Astrocyte (in vitro differentiated cells and primary cell): Measurements from ENCODE around the gene L3MBTL2. TPM values are rescaled to one million over a fixed set of nuclear protein-coding genes. Genes with fewer than 3 reads are reported as not detected.

ENCODE experiments used
- DNase-seq: peaks from one replicate; pipeline ENCODE4 v3.0.0-alpha.2; 2010; ENCODE audit warnings: low read depth
- FAIRE-seq: peaks from 2 replicates; lab custom pipeline; 2011; peaks lifted over from hg19 to GRCh38; lab: Jason Lieb, UNC
- H2AFZ ChIP-seq: 2 replicates; pipeline ENCODE4 v1.6.0; 2012; ENCODE audit warnings: low read depth, low read length, inconsistent platforms
- H3K27ac ChIP-seq: 2 replicates; pipeline ENCODE4 v1.5.1; 2011; ENCODE audit warnings: low read depth, low read length, inconsistent platforms
- H3K27me3 ChIP-seq: 2 replicates; pipeline ENCODE4 v1.6.0; 2011; ENCODE audit warnings: low read length, inconsistent platforms; ENCODE audit not compliant: insufficient read depth
- H3K36me3 ChIP-seq: 2 replicates; pipeline ENCODE4 v1.5.1; 2011; ENCODE audit warnings: low read length, inconsistent platforms; ENCODE audit not compliant: insufficient read depth
- H3K4me1 ChIP-seq: 2 replicates; pipeline ENCODE4 v1.5.1; 2011; ENCODE audit warnings: low read length, inconsistent platforms; ENCODE audit not compliant: insufficient read depth
- H3K4me2 ChIP-seq: 2 replicates; pipeline ENCODE4 v1.6.0; 2012; ENCODE audit warnings: low read length, inconsistent platforms
- H3K4me3 ChIP-seq: 2 replicates; pipeline ENCODE4 v1.5.1; 2011; ENCODE audit warnings: low read depth, mild to moderate bottlenecking, low read length, inconsistent platforms; ENCODE audit not compliant: insufficient read depth
- H3K79me2 ChIP-seq: 2 replicates; pipeline ENCODE4 v1.6.0; 2012; ENCODE audit warnings: mild to moderate bottlenecking, low read length, inconsistent platforms; ENCODE audit not compliant: insufficient read depth
- H3K9ac ChIP-seq: 2 replicates; pipeline ENCODE4 v1.6.0; 2012; ENCODE audit warnings: mild to moderate bottlenecking, low read length, inconsistent platforms
- H3K9me3 ChIP-seq: 2 replicates; pipeline ENCODE4 v1.5.1; 2012; ENCODE audit warnings: low read depth, mild to moderate bottlenecking, low read length, inconsistent platforms; ENCODE audit not compliant: insufficient read depth
- H4K20me1 ChIP-seq: 2 replicates; pipeline ENCODE4 v1.6.0; 2012; ENCODE audit warnings: low read length, inconsistent platforms; ENCODE audit not compliant: insufficient read depth
- H3K27ac Mint-ChIP-seq: one replicate; pipeline ENCODE4 v1.8.0; 2021; ENCODE audit warnings: mild to moderate bottlenecking, mixed read lengths; ENCODE audit not compliant: unreplicated experiment
- H3K27me3 Mint-ChIP-seq: one replicate; pipeline ENCODE4 v1.8.0; 2021; ENCODE audit warnings: low read depth, mixed read lengths; ENCODE audit not compliant: unreplicated experiment
- H3K36me3 Mint-ChIP-seq: one replicate; pipeline ENCODE4 v1.8.0; 2021; ENCODE audit warnings: low read depth, mixed read lengths; ENCODE audit not compliant: unreplicated experiment
- H3K4me1 Mint-ChIP-seq: one replicate; pipeline ENCODE4 v1.8.0; 2021; ENCODE audit warnings: low read depth, mixed read lengths; ENCODE audit not compliant: unreplicated experiment
- H3K4me3 Mint-ChIP-seq: one replicate; pipeline ENCODE4 v1.8.0; 2021; ENCODE audit warnings: mild to moderate bottlenecking, moderate library complexity, mixed read lengths; ENCODE audit not compliant: unreplicated experiment
- H3K9me3 Mint-ChIP-seq: one replicate; pipeline ENCODE4 v1.8.0; 2021; ENCODE audit warnings: mild to moderate bottlenecking, mixed read lengths; ENCODE audit not compliant: unreplicated experiment
- EZH2 ChIP-seq: IDR thresholded peaks from 2 replicates; pipeline ENCODE4 v1.6.1; 2012; ENCODE audit warnings: mild to moderate bottlenecking, low read length, inconsistent platforms; ENCODE audit not compliant: insufficient read depth
- total RNA-seq: library from RNA; stranded (reverse); gene quantifications from 2 replicates; pipeline ENCODE4 v1.2.1, GENCODE V29; 2021
- TF ChIP-seq, protein P1 (sequence below): IDR thresholded peaks from 2 replicates; pipeline ENCODE4 v1.5.1; 2011; ENCODE audit warnings: low read depth, mild to moderate bottlenecking, inconsistent platforms, low read length, moderate library complexity; ENCODE audit not compliant: insufficient read depth

Gene L3MBTL2
- total RNA-seq, 1 donor from 2014 or later: 20.6 TPM

DNA sequence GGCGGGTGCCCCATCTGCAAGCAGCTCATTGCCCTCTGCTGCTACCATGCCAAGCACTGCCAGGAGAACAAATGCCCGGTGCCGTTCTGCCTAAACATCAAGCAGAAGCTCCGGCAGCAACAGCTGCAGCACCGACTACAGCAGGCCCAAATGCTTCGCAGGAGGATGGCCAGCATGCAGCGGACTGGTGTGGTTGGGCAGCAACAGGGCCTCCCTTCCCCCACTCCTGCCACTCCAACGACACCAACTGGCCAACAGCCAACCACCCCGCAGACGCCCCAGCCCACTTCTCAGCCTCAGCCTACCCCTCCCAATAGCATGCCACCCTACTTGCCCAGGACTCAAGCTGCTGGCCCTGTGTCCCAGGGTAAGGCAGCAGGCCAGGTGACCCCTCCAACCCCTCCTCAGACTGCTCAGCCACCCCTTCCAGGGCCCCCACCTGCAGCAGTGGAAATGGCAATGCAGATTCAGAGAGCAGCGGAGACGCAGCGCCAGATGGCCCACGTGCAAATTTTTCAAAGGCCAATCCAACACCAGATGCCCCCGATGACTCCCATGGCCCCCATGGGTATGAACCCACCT is 28.0 kb upstream of the L3MBTL2 start:
- Histone ChIP-seq H2AFZ (no peak overlapping the region), H3K36me3 (peaks cover 70% of the 10 kb centered on the region), H3K9ac (no peak overlapping the region), H4K20me1 (peaks cover 51% of the 10 kb centered on the region), H3K4me3 (no peak overlapping the region), H3K4me2 (no peak overlapping the region), H3K9me3 (no peaks in the 10 kb centered on the region), H3K27me3 (no peaks in the 10 kb centered on the region), H3K79me2 (peaks cover 10% of the 10 kb centered on the region), H3K4me1 (peaks cover 6% of the 10 kb centered on the region), H3K27ac (no peak overlapping the region)
- H3K4me3 Mint-ChIP-seq: no peak overlapping the region
- H3K9me3 Mint-ChIP-seq: no peaks in the 10 kb centered on the region
- DNase-seq (no peak), FAIRE-seq (no peak)
- peaks cover 31% of the 10 kb centered on the region for H3K36me3 Mint-ChIP-seq
- H3K27ac Mint-ChIP-seq: no peak overlapping the region
- TF ChIP-seq EZH2: no peak
- TF ChIP-seq, protein P1, sequence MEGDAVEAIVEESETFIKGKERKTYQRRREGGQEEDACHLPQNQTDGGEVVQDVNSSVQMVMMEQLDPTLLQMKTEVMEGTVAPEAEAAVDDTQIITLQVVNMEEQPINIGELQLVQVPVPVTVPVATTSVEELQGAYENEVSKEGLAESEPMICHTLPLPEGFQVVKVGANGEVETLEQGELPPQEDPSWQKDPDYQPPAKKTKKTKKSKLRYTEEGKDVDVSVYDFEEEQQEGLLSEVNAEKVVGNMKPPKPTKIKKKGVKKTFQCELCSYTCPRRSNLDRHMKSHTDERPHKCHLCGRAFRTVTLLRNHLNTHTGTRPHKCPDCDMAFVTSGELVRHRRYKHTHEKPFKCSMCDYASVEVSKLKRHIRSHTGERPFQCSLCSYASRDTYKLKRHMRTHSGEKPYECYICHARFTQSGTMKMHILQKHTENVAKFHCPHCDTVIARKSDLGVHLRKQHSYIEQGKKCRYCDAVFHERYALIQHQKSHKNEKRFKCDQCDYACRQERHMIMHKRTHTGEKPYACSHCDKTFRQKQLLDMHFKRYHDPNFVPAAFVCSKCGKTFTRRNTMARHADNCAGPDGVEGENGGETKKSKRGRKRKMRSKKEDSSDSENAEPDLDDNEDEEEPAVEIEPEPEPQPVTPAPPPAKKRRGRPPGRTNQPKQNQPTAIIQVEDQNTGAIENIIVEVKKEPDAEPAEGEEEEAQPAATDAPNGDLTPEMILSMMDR: no peak
- H3K4me1 Mint-ChIP-seq: peaks cover 11% of the 10 kb centered on the region
- no peaks in the 10 kb centered on the region for H3K27me3 Mint-ChIP-seq

DNA sequence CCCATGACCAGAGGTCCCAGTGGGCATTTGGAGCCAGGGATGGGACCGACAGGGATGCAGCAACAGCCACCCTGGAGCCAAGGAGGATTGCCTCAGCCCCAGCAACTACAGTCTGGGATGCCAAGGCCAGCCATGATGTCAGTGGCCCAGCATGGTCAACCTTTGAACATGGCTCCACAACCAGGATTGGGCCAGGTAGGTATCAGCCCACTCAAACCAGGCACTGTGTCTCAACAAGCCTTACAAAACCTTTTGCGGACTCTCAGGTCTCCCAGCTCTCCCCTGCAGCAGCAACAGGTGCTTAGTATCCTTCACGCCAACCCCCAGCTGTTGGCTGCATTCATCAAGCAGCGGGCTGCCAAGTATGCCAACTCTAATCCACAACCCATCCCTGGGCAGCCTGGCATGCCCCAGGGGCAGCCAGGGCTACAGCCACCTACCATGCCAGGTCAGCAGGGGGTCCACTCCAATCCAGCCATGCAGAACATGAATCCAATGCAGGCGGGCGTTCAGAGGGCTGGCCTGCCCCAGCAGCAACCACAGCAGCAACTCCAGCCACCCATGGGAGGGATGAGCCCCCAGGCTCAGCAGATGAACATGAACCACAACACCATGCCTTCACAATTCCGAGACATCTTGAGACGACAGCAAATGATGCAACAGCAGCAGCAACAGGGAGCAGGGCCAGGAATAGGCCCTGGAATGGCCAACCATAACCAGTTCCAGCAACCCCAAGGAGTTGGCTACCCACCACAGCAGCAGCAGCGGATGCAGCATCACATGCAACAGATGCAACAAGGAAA is 27.3 kb upstream of the L3MBTL2 start:
- FAIRE-seq (no peak), DNase-seq (no peak)
- Histone ChIP-seq H3K4me1 (peaks cover 6% of the 10 kb centered on the region), H3K27ac (no peak overlapping the region), H3K79me2 (peaks cover 10% of the 10 kb centered on the region), H2AFZ (no peak overlapping the region), H3K4me2 (no peak overlapping the region), H3K36me3 (peaks cover 64% of the 10 kb centered on the region), H3K27me3 (no peaks in the 10 kb centered on the region), H3K9me3 (no peaks in the 10 kb centered on the region), H3K4me3 (no peak overlapping the region), H4K20me1 (peaks cover 49% of the 10 kb centered on the region), H3K9ac (no peak overlapping the region)
- Mint-ChIP-seq H3K36me3 (peaks cover 30% of the 10 kb centered on the region), H3K4me1 (peaks cover 13% of the 10 kb centered on the region), H3K9me3 (no peaks in the 10 kb centered on the region), H3K27ac (no peak overlapping the region), H3K27me3 (no peaks in the 10 kb centered on the region), H3K4me3 (no peak overlapping the region)
- TF ChIP-seq, protein P1: no peak
- TF ChIP-seq EZH2: no peak
